WTC11 (cell line): ENCODE data around the gene CACUL1. TPM values are rescaled to one million over a fixed set of nuclear protein-coding genes. Genes with fewer than 3 reads are reported as not detected.

Experiments used
- ATAC-seq: fragments of 200-7000 bp; cut with Tn5 transposase; 2 replicates; pipeline ENCODE4 v1.10.0; 2021; ENCODE audit warnings: mild to moderate bottlenecking, moderate library complexity
- CTCF ChIA-PET: fragments of 300-600 bp; sonication (Branson Sonifier 250); formaldehyde crosslinking; loops from one replicate; lab custom pipeline; 2021; ENCODE audit warnings: antibody characterized with exemption; lab: Charles Lee
- POLR2A ChIA-PET: fragments of 350-600 bp; sonication (Branson Sonifier 250); formaldehyde crosslinking; loops from one replicate; lab custom pipeline; 2021; ENCODE audit warnings: antibody characterized with exemption; lab: Charles Lee
- DNase-seq: peaks from one replicate; pipeline ENCODE4 v3.0.0; 2021; ENCODE audit warnings: low spot score
- H3K27ac Mint-ChIP-seq: 2 replicates; pipeline ENCODE4 v1.8.0; 2021; ENCODE audit warnings: mixed read lengths
- H3K27me3 Mint-ChIP-seq: 2 replicates; pipeline ENCODE4 v1.8.0; 2021; ENCODE audit warnings: low read depth, mild to moderate bottlenecking, moderate library complexity, mixed read lengths
- H3K36me3 Mint-ChIP-seq: 2 replicates; pipeline ENCODE4 v1.8.0; 2021; ENCODE audit warnings: mixed read lengths
- H3K4me1 Mint-ChIP-seq: 2 replicates; pipeline ENCODE4 v1.8.0; 2022; ENCODE audit warnings: mixed read lengths
- H3K4me3 Mint-ChIP-seq: 2 replicates; pipeline ENCODE4 v1.8.0; 2021; ENCODE audit warnings: mild to moderate bottlenecking, moderate library complexity, mixed read lengths
- H3K9me3 Mint-ChIP-seq: 2 replicates; pipeline ENCODE4 v1.8.0; 2021; ENCODE audit warnings: mixed read lengths
- CREM ChIP-seq: sonication (generic); formaldehyde crosslinking; IDR thresholded peaks from 2 replicates; pipeline ENCODE4 v1.8.1; 2022; ENCODE audit warnings: mild to moderate bottlenecking, missing genetic modification reagents, moderate library complexity
- ELF4 ChIP-seq: sonication (generic); formaldehyde crosslinking; IDR thresholded peaks from 2 replicates; pipeline ENCODE4 v1.8.1; 2022; ENCODE audit warnings: low read depth, mild to moderate bottlenecking, moderate library complexity, missing genetic modification reagents
- ETV6 ChIP-seq: sonication (generic); formaldehyde crosslinking; IDR thresholded peaks from 2 replicates; pipeline ENCODE4 v1.8.1; 2022; ENCODE audit warnings: mild to moderate bottlenecking, missing genetic modification reagents
- FOXK1 ChIP-seq: sonication (generic); formaldehyde crosslinking; IDR thresholded peaks from 2 replicates; pipeline ENCODE4 v1.8.0; 2022; ENCODE audit warnings: mild to moderate bottlenecking, moderate library complexity, missing genetic modification reagents
- HMGA2 ChIP-seq: fragments of 250-450 bp; sonication (Bioruptor Pico); IDR thresholded peaks from 2 replicates; pipeline ENCODE4 v1.4.0; 2021; ENCODE audit warnings: mild to moderate bottlenecking, moderate library complexity
- MYBL2 ChIP-seq: sonication (generic); formaldehyde crosslinking; IDR thresholded peaks from 2 replicates; pipeline ENCODE4 v1.8.1; 2023; ENCODE audit warnings: mild to moderate bottlenecking, moderate library complexity, missing genetic modification reagents
- ZNF121 ChIP-seq: sonication (generic); formaldehyde crosslinking; IDR thresholded peaks from 2 replicates; pipeline ENCODE4 v1.8.0; 2023; ENCODE audit warnings: missing genetic modification reagents
- ZNF317 ChIP-seq: sonication (generic); formaldehyde crosslinking; IDR thresholded peaks from 2 replicates; pipeline ENCODE4 v1.8.1; 2023; ENCODE audit warnings: low read depth, mild to moderate bottlenecking, moderate library complexity, missing genetic modification reagents, borderline replicate concordance
- ZNF416 ChIP-seq: fragments of 250-450 bp; sonication (Bioruptor Pico); IDR thresholded peaks from 2 replicates; pipeline ENCODE4 v1.9.0; 2021; ENCODE audit warnings: mild to moderate bottlenecking, inconsistent platforms
- ZNF671 ChIP-seq: fragments of 250-450 bp; sonication (Bioruptor Pico); IDR thresholded peaks from 2 replicates; pipeline ENCODE4 v1.8.0; 2021; ENCODE audit warnings: mild to moderate bottlenecking
- total RNA-seq: library from RNA; stranded (reverse); gene quantifications from 3 replicates; pipeline ENCODE4 v1.2.3, GENCODE V29; 2021
- TF ChIP-seq, protein P1 (sequence below): sonication (generic); formaldehyde crosslinking; IDR thresholded peaks from 2 replicates; pipeline ENCODE4 v1.8.1; 2022; ENCODE audit warnings: mild to moderate bottlenecking, moderate library complexity, missing genetic modification reagents
- TF ChIP-seq, protein P2 (sequence below): sonication (generic); formaldehyde crosslinking; IDR thresholded peaks from 2 replicates; pipeline ENCODE4 v1.8.0; 2022; ENCODE audit warnings: missing genetic modification reagents
- TF ChIP-seq, protein P3 (sequence below): sonication (generic); formaldehyde crosslinking; IDR thresholded peaks from 2 replicates; pipeline ENCODE4 v1.8.1; 2023; ENCODE audit warnings: mild to moderate bottlenecking, missing genetic modification reagents
- TF ChIP-seq, protein P4 (sequence below): fragments of 250-450 bp; sonication (Bioruptor Pico); IDR thresholded peaks from 2 replicates; pipeline ENCODE4 v1.8.0; 2021; ENCODE audit warnings: mild to moderate bottlenecking
- TF ChIP-seq, protein P5 (sequence below): sonication (generic); formaldehyde crosslinking; IDR thresholded peaks from 2 replicates; pipeline ENCODE4 v1.8.1; 2023; ENCODE audit warnings: mild to moderate bottlenecking, missing genetic modification reagents
- TF ChIP-seq, protein P6 (sequence below): sonication (generic); formaldehyde crosslinking; conservative IDR thresholded peaks from 2 replicates; pipeline ENCODE4 v1.8.1; 2023; ENCODE audit warnings: mild to moderate bottlenecking, low read depth, missing genetic modification reagents, moderate library complexity
- TF ChIP-seq, protein P7 (sequence below): sonication (generic); formaldehyde crosslinking; IDR thresholded peaks from 2 replicates; pipeline ENCODE4 v1.8.1; 2023; ENCODE audit warnings: mild to moderate bottlenecking, moderate library complexity, missing genetic modification reagents
- TF ChIP-seq, protein P8 (sequence below): sonication (generic); formaldehyde crosslinking; IDR thresholded peaks from 2 replicates; pipeline ENCODE4 v1.8.1; 2022; ENCODE audit warnings: missing genetic modification reagents, borderline replicate concordance

Gene CACUL1
- total RNA-seq, 1 experiment from 2014 or later = 41.5 TPM

DNA sequence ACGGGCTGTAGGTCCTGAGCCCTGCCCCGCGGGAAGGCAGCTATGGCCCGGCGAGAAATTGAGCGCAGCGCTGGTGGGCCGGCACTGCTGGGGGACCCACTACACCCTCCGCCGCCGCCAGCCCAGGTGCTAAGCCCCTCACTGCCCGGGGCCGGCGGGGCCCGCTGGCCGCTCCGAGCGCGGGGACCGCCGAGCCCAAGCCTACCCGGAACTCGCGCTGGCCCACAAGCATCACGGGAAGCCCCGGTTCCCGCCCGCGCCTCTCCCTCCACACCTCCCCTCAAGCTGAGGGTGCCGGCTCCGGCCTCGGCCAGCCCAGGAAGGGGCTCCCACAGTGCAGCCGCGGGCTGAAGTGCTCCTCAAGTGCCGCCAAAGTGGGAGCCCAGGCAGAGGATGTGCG, 5.5 kb upstream of the CACUL1 start:
- ChIA-PET CTCF (no interaction called here), POLR2A (no interaction called here)
- Mint-ChIP-seq H3K27ac (no peak overlapping the region), H3K4me3 (no peak overlapping the region), H3K4me1 (0 out of 2 replicates have a peak, but pooled peaks cover 4% of the 10 kb centered on the region), H3K9me3 (peaks cover 11% of the 10 kb centered on the region), H3K27me3 (peaks cover 15% of the 10 kb centered on the region), H3K36me3 (no peaks in the 10 kb centered on the region)
- DNase-seq = no peak
- TF ChIP-seq, protein P1, sequence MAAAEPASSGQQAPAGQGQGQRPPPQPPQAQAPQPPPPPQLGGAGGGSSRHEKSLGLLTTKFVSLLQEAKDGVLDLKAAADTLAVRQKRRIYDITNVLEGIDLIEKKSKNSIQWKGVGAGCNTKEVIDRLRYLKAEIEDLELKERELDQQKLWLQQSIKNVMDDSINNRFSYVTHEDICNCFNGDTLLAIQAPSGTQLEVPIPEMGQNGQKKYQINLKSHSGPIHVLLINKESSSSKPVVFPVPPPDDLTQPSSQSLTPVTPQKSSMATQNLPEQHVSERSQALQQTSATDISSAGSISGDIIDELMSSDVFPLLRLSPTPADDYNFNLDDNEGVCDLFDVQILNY (CRISPR knock-in tag) = no peak
- TF ChIP-seq ZNF317 = no peak
- no peak for TF ChIP-seq ELF4 (CRISPR knock-in tag)
- TF ChIP-seq, protein P2, sequence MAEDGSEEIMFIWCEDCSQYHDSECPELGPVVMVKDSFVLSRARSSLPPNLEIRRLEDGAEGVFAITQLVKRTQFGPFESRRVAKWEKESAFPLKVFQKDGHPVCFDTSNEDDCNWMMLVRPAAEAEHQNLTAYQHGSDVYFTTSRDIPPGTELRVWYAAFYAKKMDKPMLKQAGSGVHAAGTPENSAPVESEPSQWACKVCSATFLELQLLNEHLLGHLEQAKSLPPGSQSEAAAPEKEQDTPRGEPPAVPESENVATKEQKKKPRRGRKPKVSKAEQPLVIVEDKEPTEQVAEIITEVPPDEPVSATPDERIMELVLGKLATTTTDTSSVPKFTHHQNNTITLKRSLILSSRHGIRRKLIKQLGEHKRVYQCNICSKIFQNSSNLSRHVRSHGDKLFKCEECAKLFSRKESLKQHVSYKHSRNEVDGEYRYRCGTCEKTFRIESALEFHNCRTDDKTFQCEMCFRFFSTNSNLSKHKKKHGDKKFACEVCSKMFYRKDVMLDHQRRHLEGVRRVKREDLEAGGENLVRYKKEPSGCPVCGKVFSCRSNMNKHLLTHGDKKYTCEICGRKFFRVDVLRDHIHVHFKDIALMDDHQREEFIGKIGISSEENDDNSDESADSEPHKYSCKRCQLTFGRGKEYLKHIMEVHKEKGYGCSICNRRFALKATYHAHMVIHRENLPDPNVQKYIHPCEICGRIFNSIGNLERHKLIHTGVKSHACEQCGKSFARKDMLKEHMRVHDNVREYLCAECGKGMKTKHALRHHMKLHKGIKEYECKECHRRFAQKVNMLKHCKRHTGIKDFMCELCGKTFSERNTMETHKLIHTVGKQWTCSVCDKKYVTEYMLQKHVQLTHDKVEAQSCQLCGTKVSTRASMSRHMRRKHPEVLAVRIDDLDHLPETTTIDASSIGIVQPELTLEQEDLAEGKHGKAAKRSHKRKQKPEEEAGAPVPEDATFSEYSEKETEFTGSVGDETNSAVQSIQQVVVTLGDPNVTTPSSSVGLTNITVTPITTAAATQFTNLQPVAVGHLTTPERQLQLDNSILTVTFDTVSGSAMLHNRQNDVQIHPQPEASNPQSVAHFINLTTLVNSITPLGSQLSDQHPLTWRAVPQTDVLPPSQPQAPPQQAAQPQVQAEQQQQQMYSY (CRISPR knock-in tag) = no peak
- TF ChIP-seq, protein P3, sequence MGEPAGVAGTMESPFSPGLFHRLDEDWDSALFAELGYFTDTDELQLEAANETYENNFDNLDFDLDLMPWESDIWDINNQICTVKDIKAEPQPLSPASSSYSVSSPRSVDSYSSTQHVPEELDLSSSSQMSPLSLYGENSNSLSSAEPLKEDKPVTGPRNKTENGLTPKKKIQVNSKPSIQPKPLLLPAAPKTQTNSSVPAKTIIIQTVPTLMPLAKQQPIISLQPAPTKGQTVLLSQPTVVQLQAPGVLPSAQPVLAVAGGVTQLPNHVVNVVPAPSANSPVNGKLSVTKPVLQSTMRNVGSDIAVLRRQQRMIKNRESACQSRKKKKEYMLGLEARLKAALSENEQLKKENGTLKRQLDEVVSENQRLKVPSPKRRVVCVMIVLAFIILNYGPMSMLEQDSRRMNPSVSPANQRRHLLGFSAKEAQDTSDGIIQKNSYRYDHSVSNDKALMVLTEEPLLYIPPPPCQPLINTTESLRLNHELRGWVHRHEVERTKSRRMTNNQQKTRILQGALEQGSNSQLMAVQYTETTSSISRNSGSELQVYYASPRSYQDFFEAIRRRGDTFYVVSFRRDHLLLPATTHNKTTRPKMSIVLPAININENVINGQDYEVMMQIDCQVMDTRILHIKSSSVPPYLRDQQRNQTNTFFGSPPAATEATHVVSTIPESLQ (CRISPR knock-in tag) = no peak
- TF ChIP-seq CREM (CRISPR knock-in tag) = no peak
- TF ChIP-seq ZNF121 (CRISPR knock-in tag) = no peak
- no peak for TF ChIP-seq ZNF671 (CRISPR knock-in tag)
- TF ChIP-seq FOXK1 = no peak
- TF ChIP-seq MYBL2 = no peak
- TF ChIP-seq, protein P4, sequence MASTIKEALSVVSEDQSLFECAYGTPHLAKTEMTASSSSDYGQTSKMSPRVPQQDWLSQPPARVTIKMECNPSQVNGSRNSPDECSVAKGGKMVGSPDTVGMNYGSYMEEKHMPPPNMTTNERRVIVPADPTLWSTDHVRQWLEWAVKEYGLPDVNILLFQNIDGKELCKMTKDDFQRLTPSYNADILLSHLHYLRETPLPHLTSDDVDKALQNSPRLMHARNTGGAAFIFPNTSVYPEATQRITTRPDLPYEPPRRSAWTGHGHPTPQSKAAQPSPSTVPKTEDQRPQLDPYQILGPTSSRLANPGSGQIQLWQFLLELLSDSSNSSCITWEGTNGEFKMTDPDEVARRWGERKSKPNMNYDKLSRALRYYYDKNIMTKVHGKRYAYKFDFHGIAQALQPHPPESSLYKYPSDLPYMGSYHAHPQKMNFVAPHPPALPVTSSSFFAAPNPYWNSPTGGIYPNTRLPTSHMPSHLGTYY (CRISPR knock-in tag) = no peak
- TF ChIP-seq, protein P5, sequence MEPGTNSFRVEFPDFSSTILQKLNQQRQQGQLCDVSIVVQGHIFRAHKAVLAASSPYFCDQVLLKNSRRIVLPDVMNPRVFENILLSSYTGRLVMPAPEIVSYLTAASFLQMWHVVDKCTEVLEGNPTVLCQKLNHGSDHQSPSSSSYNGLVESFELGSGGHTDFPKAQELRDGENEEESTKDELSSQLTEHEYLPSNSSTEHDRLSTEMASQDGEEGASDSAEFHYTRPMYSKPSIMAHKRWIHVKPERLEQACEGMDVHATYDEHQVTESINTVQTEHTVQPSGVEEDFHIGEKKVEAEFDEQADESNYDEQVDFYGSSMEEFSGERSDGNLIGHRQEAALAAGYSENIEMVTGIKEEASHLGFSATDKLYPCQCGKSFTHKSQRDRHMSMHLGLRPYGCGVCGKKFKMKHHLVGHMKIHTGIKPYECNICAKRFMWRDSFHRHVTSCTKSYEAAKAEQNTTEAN (CRISPR knock-in tag) = no peak
- TF ChIP-seq, protein P6, sequence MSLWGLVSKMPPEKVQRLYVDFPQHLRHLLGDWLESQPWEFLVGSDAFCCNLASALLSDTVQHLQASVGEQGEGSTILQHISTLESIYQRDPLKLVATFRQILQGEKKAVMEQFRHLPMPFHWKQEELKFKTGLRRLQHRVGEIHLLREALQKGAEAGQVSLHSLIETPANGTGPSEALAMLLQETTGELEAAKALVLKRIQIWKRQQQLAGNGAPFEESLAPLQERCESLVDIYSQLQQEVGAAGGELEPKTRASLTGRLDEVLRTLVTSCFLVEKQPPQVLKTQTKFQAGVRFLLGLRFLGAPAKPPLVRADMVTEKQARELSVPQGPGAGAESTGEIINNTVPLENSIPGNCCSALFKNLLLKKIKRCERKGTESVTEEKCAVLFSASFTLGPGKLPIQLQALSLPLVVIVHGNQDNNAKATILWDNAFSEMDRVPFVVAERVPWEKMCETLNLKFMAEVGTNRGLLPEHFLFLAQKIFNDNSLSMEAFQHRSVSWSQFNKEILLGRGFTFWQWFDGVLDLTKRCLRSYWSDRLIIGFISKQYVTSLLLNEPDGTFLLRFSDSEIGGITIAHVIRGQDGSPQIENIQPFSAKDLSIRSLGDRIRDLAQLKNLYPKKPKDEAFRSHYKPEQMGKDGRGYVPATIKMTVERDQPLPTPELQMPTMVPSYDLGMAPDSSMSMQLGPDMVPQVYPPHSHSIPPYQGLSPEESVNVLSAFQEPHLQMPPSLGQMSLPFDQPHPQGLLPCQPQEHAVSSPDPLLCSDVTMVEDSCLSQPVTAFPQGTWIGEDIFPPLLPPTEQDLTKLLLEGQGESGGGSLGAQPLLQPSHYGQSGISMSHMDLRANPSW (CRISPR knock-in tag) = no peak
- TF ChIP-seq HMGA2 (CRISPR knock-in tag) = no peak
- no peak for ATAC-seq

DNA sequence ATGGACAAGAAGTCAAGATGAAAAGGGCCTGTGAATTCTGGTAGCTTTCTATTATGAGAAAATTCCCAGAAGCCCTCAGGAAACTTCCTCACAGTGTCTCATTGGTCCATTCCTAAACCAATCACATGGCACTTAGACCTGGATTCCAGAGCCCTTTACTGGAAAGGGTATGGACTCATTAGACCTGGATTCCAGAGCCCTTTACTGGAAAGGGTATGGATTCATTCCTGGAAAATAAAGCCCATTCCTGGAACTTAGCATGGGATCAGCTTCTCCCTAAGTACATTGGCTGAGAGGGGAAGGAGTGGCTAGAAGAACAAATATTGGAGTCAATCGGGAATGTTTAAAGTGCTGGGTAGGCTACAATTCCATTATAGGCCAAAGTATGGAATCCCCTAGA, 3.7 kb upstream of the CACUL1 start:
- no peak for ATAC-seq
- no peak for DNase-seq
- ChIA-PET CTCF (no interaction called here), POLR2A (no interaction called here)
- H3K9me3 Mint-ChIP-seq = peaks cover 11% of the 10 kb centered on the region
- peaks cover 6% of the 10 kb centered on the region; the same call in 1 of the 2 replicates for H3K4me1 Mint-ChIP-seq
- TF ChIP-seq ZNF416 (CRISPR knock-in tag) = no peak
- no peak for TF ChIP-seq ZNF317
- TF ChIP-seq, protein P7, sequence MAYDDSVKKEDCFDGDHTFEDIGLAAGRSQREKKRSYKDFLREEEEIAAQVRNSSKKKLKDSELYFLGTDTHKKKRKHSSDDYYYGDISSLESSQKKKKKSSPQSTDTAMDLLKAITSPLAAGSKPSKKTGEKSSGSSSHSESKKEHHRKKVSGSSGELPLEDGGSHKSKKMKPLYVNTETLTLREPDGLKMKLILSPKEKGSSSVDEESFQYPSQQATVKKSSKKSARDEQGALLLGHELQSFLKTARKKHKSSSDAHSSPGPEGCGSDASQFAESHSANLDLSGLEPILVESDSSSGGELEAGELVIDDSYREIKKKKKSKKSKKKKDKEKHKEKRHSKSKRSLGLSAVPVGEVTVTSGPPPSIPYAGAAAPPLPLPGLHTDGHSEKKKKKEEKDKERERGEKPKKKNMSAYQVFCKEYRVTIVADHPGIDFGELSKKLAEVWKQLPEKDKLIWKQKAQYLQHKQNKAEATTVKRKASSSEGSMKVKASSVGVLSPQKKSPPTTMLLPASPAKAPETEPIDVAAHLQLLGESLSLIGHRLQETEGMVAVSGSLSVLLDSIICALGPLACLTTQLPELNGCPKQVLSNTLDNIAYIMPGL (CRISPR knock-in tag) = no peak
- no peak for TF ChIP-seq FOXK1
- TF ChIP-seq ETV6 (CRISPR knock-in tag) = no peak
- TF ChIP-seq, protein P8, sequence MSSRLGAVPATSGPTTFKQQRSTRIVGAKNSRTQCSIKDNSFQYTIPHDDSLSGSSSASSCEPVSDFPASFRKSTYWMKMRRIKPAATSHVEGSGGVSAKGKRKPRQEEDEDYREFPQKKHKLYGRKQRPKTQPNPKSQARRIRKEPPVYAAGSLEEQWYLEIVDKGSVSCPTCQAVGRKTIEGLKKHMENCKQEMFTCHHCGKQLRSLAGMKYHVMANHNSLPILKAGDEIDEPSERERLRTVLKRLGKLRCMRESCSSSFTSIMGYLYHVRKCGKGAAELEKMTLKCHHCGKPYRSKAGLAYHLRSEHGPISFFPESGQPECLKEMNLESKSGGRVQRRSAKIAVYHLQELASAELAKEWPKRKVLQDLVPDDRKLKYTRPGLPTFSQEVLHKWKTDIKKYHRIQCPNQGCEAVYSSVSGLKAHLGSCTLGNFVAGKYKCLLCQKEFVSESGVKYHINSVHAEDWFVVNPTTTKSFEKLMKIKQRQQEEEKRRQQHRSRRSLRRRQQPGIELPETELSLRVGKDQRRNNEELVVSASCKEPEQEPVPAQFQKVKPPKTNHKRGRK (CRISPR knock-in tag) = no peak
- H3K4me3 Mint-ChIP-seq = no peak overlapping the region
- H3K27me3 Mint-ChIP-seq = peaks cover 17% of the 10 kb centered on the region
- H3K27ac Mint-ChIP-seq = no peak overlapping the region
- H3K36me3 Mint-ChIP-seq = no peaks in the 10 kb centered on the region
